HG03159 (cell line): ENCODE measurements around the gene ZFX.

Experiments used
- ATAC-seq: cut with Tn5 transposase; IDR thresholded peaks from one replicate; pipeline ENCODE4 v1.9.1; 2021; ENCODE audit warnings: mild to moderate bottlenecking, moderate library complexity; ENCODE audit not compliant: unreplicated experiment

ZFX gene

GRCh38 chrX:24231641-24232179 lies 82.2 kb downstream of the ZFX start:
- ATAC-seq = no peak

- no peak for ATAC-seq
Observed at GRCh38 chrX:24232796-24233195, 83.3 kb downstream of the ZFX start.

- ATAC-seq = peak; percentile 77
Observed at GRCh38 chrX:24235084-24235710, 85.7 kb downstream of the ZFX start.

GRCh38 chrX:24241822-24242648 lies 92.5 kb downstream of the ZFX start:
- ATAC-seq = peak; percentile 15

GRCh38 chrX:24242649-24243175 lies 93.2 kb downstream of the ZFX start:
- peak; percentile 92 for ATAC-seq

- peak; percentile 23 for ATAC-seq
Observed at GRCh38 chrX:24243188-24243587, 93.7 kb downstream of the ZFX start.

GRCh38 chrX:24243692-24244091 lies 94.2 kb downstream of the ZFX start:
- no peak for ATAC-seq

- ATAC-seq = no peak
Observed at GRCh38 chrX:24245202-24245601, 95.7 kb downstream of the ZFX start.

GRCh38 chrX:24248042-24248441 lies 98.5 kb downstream of the ZFX start:
- no peak for ATAC-seq

- no peak for ATAC-seq
Observed at GRCh38 chrX:24253030-24253429, 103.5 kb downstream of the ZFX start.

GRCh38 chrX:24253469-24253868 lies 103.9 kb downstream of the ZFX start:
- ATAC-seq = no peak

GRCh38 chrX:24257011-24257410 lies 107.5 kb downstream of the ZFX start:
- ATAC-seq = no peak

- ATAC-seq = peak; percentile 60
Observed at GRCh38 chrX:24259544-24260240, 110.2 kb downstream of the ZFX start.

- no peak for ATAC-seq
Observed at GRCh38 chrX:24260842-24261550, 111.5 kb downstream of the ZFX start.

- no peak for ATAC-seq
Observed at GRCh38 chrX:24262309-24262708, 112.8 kb downstream of the ZFX start.

- no peak for ATAC-seq
Observed at GRCh38 chrX:24264383-24264782, 114.9 kb downstream of the ZFX start.
